Activated CD4-positive, alpha-beta T cell treated with anti-CD3 and anti-CD28 coated beads, Interleukin-2, Interleukin-6, amounts not matched to agents 100 ng/mL and 50 ng/mL, durations not matched to agents 16 hours and 8 hours (primary cell): Measurements from ENCODE around the gene SPRED2.
A peak's percentile ranks its signal among the peaks of the same experiment; 100 is the strongest.

ENCODE experiments used
- DNase-seq: peaks from one replicate; pipeline ENCODE4 v3.0.0-alpha.2; 2020

The SPRED2 gene

DNA sequence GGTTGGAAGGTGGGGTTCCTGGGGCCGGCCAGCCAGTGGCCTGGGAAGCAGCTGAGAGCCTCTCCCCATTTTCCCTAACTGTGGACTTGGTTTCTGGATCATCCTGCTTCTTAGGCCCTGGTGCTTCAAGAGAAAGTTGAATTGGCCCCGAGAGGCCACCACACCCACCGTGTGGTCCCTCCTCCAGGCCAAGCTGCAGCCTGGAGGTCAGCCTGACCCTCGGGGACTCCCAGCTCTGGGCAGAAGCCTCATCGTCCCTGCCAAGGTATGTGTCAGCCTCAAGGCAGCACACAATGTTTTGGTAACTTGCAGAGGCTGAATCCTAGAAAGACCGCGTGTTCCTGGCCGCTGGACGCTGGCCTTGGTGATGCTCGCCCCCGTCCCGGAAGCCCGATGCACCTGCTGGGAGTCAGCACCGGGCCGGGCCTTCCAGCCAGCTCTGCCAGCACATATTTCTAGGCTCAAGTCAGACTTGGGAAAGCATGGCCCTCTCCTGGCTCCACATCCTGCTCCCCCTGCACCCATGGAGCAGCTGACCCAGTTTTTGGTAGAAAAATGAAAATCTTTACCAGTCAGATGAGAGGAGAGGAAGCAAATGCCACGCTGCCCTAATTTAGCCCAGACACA is 132.2 kb downstream of the SPRED2 start:
- no peak for DNase-seq

DNA sequence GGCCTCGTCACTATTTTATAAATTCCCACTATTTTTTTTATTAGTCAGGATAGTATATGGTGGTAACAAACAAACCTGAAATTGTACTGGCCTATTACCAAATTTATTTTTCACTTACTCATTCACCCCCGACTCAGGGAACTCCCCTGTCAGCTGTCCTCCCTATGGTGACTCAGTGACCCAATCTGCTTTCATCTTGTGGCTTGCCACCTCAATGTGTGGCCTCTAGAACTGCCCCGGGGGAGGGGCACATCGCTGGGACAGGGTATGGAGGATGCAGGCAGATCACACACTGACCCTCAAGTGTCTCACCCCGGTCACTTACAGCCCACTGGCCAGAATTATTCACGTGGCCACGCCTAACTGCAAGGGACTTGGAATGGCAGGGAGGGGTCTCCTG is 133.2 kb downstream of the SPRED2 start:
- peak; percentile 80 for DNase-seq

DNA sequence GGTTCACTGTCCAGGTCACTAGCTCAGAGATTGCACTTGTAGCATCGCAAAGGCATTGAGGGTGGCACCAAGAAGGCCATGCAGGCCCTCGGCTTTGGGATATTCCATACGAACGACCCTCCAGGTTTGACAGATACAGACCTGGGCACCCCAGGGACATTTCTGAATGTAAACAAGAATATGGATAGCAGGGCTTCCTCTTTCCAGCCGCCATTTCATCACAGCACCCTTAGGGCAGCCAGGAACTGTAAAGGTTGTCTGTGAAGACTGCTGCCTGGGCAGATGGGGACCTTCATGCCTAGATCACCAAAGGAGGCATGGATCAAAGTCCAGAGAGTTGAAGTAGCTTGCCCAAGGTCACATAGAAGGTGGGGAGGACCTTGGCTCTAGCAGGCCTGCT is 134.3 kb downstream of the SPRED2 start:
- DNase-seq, result no peak

DNA sequence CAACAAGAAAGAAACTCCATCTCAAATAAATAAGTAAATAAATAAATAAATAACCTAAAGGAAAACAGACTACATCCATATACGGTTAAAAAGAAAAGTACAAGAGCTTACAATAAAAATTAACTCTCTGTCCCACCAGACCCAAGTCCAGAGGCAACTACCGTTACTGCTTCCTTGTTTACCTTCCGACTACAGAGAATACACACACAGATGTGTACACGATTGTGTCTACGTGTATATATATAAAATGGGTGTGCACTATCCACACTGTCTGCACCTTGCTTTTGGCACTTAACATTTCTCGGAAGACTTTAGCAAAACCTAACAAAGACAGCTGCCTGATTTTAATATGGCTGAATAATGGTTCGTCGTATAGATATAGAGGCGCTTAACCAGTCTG is 134.9 kb downstream of the SPRED2 start:
- DNase-seq, result no peak

DNA sequence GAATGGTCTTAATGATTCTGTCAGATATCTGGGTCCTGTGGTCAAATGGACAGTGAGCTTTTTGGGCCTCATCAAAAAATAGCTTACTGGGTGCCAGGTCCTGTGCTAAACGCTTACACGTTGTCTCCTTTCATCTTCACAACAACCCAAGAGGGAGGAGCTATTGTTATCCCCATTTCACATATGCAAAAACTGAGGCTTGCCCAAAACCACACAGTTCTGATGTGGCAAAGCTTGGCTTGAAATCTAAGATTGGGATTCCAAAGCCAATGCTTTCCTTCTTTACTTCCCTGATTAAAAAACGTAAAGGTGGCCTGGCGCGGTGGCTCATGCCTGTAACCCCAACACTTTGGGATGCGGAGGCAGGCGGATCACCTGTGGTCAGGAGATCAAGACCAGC is 135.4 kb downstream of the SPRED2 start:
- no peak for DNase-seq

DNA sequence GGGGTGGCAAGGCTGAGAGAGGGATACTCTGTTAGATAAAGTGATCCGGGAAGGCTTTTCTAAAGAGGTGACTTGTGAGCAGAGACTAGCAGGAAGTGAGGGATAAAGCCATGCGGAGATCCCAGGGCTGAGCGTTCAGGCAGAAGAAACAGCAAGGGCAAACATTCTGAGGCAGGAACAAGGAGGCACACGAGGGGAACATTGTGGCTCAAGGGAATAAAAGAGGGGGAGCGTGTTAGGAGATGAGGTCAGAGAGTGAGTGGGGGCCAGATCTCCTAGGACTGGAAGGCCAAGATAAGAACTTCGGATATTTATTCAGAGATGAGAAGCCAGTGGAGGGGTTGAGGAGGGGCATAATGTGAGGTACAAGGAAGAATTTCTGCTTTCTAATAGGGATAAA is 137.7 kb downstream of the SPRED2 start:
- no peak for DNase-seq

DNA sequence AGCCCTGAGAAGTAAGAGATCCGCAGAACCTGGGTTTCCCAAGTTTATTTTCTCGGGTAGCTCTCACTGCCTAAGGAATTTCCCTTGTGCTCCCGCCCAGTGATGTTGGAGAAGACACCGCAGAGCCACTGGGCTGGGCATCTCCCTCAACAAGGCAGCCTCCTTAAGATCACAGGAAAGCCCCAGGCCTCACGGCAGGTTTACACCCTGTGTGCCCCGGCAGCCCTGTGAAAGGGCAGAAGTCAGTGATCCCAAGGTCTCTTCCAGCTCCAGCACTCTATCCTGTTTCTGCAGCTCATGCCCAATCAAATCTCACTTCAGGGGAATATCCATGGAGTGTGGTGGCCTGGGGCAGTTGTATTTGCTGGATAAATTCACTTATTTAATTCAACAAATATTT is 138.3 kb downstream of the SPRED2 start:
- no peak for DNase-seq

DNA sequence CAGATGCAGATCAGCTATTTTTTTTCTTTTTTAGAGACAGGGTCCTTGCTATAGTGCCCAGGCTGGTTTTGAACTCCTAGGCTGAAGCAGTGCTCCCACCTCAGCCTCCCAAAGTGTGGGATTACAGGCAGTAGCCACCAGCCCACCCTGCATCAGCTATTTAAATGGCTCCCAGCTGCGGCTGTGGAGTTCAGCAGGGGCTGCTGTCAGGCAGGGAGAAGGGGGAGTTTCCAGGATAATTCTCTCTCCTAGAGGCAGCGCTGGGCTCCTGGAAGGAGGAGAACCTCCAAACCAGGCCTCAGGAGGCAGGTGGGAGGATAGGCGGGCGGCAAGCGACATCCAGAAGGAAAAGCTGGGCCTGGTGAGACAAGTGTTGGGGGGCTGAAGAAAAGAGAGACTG is 139.0 kb downstream of the SPRED2 start:
- DNase-seq, result no peak

DNA sequence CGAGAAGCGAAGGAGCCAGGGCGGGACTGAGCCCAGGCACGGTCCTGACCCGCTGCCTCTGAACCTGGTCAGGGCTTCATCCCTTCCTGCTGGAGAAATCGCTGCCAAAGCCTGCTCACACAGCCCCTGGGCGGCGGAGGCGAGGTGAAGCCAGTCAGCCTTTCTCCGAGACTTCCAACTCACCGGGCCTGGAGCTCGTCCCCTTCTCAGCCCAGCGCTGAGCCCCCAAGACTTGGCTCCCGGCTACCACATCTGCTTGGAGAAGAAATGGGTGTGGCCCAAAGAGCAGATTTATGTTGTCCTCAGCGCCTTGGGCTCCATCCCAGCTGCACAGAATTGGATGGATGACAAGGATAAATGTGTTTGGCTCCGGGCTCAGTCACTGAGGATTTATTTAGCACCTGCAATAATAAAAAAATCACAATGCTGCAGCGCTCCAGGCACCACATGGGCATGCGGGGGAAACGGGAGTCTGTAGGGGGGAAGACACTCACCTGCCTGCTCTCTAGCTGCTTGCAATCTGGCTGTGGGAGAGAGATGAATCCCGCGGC is 139.9 kb downstream of the SPRED2 start:
- no peak for DNase-seq

DNA sequence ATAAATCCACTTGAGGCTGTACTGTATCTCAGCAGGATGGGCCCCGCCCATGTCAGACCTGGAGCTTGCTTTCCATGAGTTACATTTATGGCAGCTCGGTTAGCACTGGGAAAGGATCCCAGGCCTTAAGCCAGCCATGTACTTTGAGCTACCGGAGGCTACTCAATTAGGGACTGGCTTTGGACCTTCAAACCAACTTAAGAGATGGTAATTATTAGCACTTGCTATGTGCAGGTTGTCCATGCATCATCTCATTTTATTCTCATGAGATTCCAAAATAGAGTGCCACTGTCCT is 140.3 kb downstream of the SPRED2 start:
- no peak for DNase-seq

DNA sequence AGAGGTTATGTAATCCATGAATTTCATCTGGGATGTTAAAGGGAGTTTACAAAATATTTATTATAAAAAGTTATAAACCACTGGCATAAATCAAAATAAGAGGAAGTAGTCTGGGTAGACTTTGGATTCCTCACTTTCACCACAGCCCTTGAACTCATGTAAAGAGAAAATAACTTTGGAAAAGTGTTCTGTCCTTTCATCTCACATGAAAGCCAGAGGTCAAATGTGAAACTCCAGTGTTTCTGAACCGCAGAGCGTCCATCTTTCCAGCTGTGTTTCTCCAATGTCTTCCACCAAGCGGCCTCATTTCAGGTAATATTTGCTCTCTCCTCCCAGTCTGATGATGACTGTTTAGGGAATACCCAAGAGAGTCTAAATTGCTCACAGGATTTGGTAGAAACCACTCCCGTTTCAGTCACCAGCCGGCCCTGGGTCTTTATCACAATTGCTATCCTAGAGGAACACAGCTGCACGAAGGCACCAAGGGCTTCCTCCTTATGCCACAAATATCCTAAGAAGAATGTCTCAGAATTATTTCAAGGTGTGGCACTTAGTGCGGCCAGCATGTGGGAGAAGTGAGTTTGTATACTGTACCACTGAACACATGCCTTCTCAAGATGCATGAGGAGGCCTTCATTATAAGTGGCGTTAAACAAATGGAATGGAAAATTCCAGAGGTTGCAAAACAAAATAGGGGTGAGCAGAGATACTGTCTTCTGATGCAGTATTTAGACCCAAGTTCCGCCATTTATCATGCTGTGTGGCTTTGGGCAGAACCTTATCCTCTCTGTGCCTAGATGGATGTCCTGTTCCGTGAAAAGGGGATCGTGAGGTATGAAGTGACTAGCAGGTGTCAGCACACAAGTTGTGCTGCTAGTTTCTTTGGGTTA is 140.9 kb downstream of the SPRED2 start:
- no peak for DNase-seq

DNA sequence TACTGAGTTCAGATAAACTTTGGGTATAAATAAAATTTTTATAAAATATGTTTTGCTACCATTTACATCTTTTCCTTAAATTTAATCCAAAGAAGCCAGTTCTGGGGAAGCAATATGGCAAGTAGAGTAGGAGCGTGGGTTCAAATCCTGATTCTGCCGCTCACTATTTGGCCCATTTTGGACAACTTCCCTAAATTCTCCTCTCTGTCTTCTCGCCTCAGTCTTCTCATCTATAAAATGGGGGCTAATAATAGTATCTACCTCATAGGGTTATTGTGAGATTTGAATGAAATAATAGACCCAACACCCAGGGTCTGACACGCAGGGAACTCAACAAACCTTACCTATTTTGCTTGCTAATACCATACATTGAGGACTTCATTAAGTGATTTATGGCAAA is 145.0 kb downstream of the SPRED2 start:
- no peak for DNase-seq

DNA sequence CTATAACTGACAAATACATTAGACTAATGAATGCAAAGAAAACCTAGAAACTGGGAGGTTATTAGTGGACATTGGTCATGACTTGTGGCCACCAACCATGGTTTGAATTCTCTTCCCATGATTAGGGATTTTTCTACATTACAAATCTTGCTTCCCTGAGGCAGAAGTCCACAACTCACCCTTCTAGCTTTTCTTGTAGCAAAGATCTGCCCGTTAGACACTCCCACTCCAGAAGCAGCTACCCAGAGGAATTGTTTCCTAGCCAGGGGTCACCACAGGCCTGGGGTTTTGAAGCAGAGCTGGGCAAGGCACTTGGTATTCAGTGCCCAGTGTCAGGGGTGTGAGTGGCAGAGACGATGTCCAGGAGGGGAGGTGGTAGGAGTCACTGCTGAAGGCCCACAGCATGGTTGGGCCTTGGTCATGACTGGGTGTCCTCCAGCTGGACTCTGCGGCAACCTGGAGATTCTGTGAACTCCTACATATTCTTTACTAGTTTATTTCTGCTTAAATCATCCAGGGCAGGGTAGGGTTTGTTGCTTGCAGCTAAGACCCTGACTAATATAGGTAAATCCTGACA is 149.8 kb downstream of the SPRED2 start:
- DNase-seq, result no peak

DNA sequence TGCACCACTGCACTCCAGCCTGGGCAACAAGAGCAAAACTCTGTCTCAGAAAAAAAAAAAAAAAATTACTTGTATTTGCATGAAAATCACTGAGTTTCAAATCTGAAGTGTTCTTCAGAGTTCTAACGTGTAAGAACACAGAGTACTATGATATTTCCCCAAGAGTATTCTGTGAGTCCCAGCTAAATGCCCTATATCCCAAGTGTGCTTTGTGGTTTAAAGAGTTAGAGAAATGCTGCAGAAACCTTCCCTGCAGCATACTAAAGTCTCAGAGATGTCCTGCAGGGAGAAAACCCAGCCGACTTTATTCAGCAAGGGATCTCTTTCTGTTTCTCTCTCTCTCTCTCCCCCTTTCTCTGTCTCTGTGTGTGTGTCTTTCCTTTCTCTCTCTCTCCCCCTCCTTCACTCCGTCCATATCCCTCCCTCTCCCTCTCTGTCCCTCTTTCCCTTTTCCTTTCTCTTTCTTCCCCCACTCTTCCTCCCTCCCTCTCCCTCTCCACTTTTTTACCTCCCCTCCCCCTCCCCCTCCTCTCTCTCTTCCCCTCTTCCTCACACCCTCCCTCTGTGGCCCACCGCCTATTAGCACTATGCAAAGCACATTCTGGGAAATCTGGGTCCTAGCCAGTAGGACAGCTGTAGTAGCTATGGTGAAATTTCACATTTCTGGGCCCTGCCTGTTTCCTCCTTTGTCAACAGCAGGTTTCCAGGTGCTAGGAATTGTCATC is 150.6 kb downstream of the SPRED2 start:
- no peak for DNase-seq

DNA sequence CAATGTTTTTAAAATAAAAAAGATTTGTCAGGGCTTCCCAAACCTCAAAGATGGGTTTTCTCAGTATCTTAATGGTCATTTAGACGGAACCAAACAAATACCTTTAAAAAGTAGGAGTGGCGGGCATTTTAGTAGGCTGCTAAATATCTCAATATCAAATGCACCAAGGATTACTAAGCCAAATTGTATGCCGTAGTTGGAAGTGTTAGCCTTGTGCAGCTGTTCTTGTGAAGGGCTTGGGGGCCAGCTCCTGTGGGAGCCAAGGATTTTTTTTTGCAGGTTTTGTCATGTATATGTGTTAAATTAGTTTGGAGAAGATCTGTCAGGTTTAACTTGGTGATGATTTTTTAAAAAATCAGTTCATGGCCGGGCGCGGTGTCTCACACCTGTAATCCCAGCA is 152.6 kb downstream of the SPRED2 start:
- DNase-seq, result no peak

DNA sequence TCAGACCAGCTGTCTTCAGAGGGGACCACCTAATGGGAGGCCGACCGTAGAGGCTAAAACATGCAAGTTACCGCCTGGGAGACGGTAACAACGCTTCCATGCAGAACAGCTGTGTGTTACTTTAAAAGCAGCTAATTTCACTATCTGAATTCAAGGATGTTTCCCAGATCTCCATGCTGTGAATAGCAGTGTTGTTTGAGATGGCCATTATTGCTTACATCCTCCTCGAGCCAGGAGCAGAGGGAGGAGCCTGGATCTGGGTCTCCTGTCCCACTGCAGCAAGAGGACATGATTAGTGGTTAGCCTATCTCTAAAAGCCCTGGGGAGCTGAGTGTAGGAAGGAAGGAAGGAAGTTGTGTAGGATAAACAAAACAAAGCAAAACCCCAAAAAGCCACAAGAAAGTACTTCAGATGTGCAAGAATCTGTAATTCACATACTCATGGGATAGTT is 153.8 kb downstream of the SPRED2 start:
- DNase-seq, result no peak

DNA sequence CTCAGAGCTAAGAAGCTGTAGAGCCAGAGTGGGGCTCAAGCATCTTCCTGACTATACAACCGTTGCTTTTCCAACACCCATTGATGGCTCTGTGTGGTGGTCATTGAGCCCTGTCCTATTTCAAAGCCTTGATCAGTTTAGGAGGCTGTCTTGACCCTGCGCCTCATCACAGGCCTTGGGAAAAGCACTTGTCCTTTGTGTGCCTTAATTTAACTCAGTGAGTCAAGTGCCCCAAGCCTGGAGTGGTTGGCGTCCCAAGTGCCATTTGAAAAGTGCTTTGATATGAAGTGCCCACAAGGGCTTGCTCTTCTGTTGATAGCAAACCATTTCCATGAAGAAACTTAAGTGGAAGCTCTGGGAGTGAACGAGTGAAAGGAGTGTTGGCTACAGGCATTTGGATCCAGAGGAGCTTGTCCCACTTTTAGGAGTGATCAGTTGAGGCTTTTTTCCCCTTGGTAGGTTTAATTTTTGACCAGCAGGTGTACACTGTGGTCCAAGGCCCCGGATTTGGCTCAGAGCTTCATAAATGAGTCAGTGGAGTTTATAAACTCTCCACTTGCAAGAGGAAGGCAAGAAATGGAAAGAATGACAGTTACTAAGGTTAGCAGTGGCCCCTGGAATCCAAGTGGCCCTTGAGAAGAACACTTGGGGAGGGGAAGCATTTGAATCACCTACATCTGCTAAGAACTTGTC is 154.5 kb downstream of the SPRED2 start:
- DNase-seq, result no peak

DNA sequence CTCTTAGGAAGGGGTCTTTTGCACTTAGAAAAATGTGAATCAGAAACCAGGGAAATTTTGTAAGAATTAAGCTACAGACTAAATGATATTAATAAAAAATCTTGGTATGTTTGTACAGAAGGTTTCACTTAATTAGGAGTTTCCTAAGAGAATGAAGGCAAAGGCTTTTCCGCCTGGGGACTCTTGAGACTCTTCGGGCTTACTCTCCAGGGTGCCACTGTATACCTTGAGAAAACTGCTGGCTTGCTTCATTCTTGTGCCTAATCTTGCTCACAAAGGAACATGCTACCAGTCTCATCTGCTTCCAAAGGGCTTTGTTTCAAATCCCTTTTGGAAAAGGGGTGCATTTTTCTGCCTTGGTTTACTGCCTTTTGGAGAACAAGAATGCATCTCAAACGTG is 155.3 kb downstream of the SPRED2 start:
- DNase-seq, result no peak

DNA sequence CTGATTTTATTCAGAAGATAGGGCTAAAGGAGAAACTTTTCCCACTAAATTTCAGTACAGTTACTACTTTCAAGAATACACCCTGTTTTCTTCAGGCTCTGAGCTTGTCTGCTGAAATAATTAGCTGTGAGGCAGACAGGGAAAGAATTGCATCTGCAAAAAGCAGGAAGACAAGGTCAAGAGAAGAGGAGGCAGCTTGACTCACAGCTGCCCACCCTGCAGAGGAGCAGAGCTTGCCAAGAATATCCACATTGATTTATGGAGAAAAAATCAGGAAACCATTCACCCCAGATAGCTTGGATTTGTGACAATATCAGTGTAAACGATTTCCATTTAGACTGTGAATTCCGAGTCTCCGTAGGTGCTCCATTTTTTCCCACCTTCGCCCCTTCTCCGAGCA is 155.8 kb downstream of the SPRED2 start:
- DNase-seq, result no peak

DNA sequence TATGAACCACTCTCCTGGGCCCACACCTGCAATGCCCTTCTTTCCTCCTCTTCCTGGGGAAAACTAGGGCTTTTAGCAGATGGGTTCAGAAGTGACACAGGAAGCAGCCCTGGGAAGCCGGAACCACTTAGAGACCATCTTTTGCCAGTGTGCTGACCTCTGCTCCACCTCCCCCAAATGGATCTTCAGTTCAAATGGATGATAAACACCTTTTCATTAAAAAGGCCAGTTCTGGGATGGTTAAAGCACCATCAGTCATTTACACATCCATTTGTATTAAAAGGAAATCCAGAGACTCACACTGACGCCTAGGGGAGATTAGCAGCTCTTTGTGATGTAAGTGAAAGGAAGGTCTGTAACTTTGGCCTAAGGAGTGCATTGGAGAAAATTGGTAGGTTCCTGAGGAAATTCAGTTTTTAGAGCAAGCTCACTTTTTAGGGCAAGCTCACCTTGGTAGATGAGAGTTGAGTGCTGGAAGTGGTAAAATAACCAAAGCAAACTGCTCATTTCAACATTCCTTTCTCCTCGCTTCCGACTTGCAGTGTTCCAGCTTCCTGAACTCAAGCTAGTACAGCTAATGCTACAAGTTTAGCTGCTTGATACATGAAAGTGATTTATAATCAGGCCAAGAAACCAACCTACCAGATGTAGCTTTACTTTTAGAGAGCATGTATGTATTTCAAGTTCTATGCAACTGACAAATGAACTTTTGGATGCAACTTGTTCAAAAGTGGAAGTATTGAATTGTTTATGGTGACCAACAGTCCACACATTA is 157.1 kb downstream of the SPRED2 start:
- DNase-seq, result no peak

DNA sequence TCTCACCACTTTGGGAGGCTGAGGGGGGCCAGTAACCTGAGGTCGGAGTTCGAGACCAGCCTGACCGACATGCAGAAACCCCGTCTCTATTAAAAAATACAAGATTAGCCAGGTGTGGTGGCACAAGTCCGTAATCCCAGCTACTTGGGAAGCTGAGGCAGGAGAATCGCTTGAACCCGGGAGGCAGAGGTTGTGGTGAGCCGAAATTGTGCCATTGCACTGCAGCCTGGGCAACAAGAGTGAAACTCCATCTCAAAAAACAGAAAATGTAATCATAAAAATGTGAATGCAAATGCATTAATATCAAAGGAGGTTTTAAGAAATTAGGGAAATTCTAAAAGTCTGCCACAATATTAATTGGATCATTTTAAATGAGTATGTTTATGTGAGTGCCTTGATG is 159.1 kb downstream of the SPRED2 start:
- DNase-seq, result no peak

DNA sequence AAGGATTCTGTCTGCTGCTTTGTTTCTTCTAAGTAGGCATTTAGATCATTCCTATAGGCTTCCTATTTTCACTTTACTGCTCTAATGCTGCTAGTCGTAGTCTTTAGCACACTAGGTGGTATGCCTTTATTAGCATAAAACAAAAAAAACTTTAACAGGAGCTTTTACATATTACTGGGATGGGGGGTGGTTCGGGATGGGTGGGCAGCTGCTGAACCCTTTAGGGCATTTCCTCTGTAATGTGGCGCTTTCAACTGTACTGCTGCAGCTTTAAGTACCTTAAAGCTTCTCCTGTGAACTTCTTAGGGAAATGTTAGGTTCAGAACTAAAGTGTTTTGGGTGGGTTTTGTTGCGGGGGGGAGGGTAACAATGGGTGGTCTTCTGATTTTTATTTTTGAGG is 163.4 kb downstream of the SPRED2 start:
- DNase-seq, result no peak
